SU-DHL-6 (cell line): ENCODE results near the gene RGPD3.
"Not testable (repeated sequence)": the region's sequence is repeated elsewhere in the genome, so short reads cannot be mapped to it uniquely, and the experiment has no call there.

Experiments used
- H2AFZ ChIP-seq: fragments of 200-600 bp; sonication (generic); 2 replicates; pipeline ENCODE4 v1.6.1; 2014; ENCODE audit warnings: low read depth, mild to moderate bottlenecking, moderate library complexity, mixed read lengths, antibody characterized with exemption, low read length; ENCODE audit not compliant: severe bottlenecking
- H3F3A ChIP-seq: fragments of 200-600 bp; shearing (Covaris generic); 2 replicates; pipeline ENCODE4 v1.6.0; 2016; ENCODE audit warnings: antibody characterized with exemption, mild to moderate bottlenecking; ENCODE audit not compliant: insufficient read depth
- H3K27ac ChIP-seq: fragments of 200-600 bp; sonication (generic); 2 replicates; pipeline ENCODE4 v1.5.1; 2016; ENCODE audit warnings: low read depth, mild to moderate bottlenecking, low read length, moderate library complexity, mixed read lengths
- H3K27me3 ChIP-seq: fragments of 200-600 bp; sonication (generic), shearing (Covaris generic); 2 replicates; pipeline ENCODE4 v1.6.0; 2014; ENCODE audit warnings: mild to moderate bottlenecking, low read length
- H3K36me3 ChIP-seq: fragments of 200-600 bp; sonication (generic); 2 replicates; pipeline ENCODE4 v1.6.1; 2014; ENCODE audit warnings: mild to moderate bottlenecking, low read length, mixed read lengths
- H3K4me2 ChIP-seq: fragments of 300-600, 200-600 bp; shearing (Covaris generic), sonication (generic); 2 replicates; pipeline ENCODE4 v1.6.0; 2014; ENCODE audit warnings: low read length, low read depth, mild to moderate bottlenecking; ENCODE audit not compliant: poor library complexity, severe bottlenecking
- H3K4me3 ChIP-seq: fragments of 200-600 bp; sonication (generic); 2 replicates; pipeline ENCODE4 v1.5.1; 2014; ENCODE audit warnings: antibody characterized with exemption, low read length, mild to moderate bottlenecking, mixed read lengths; ENCODE audit not compliant: insufficient read depth, poor library complexity, severe bottlenecking
- H3K79me2 ChIP-seq: fragments of 200-600 bp; sonication (generic); 2 replicates; pipeline ENCODE4 v1.6.1; 2014; ENCODE audit warnings: mild to moderate bottlenecking, low read length, moderate library complexity; ENCODE audit not compliant: insufficient read depth
- H3K9ac ChIP-seq: fragments of 200-600 bp; sonication (generic); 2 replicates; pipeline ENCODE4 v1.7.0; 2014; ENCODE audit warnings: mild to moderate bottlenecking, low read length
- H3K9me2 ChIP-seq: fragments of 200-600 bp; sonication (generic); replicated peaks from 2 replicates; pipeline ENCODE4 v1.6.1; 2014; ENCODE audit warnings: low read length; ENCODE audit not compliant: insufficient read depth
- H3K9me3 ChIP-seq: fragments of 200-600 bp; sonication (generic); 2 replicates; pipeline ENCODE4 v1.6.1; 2014; ENCODE audit warnings: low read length, mixed read lengths; ENCODE audit not compliant: insufficient read depth
- H4K20me1 ChIP-seq: fragments of 200-600 bp; sonication (generic); 2 replicates; pipeline ENCODE4 v1.6.1; 2014; ENCODE audit warnings: low read depth, mild to moderate bottlenecking, antibody characterized with exemption, low read length, moderate library complexity, mixed read lengths

RGPD3 gene

GRCh38 chr2:106511934-106512333, 43.7 kb upstream of the RGPD3 start:
- not testable (repeated sequence) for H2AFZ ChIP-seq, H3K79me2 ChIP-seq, H3F3A ChIP-seq, H3K27me3 ChIP-seq, H3K36me3 ChIP-seq, H3K4me3 ChIP-seq, H3K9ac ChIP-seq, H3K27ac ChIP-seq, H4K20me1 ChIP-seq, H3K9me3 ChIP-seq, H3K4me2 ChIP-seq, H3K9me2 ChIP-seq

- H3K9me2 ChIP-seq, H3F3A ChIP-seq, H4K20me1 ChIP-seq, H3K27ac ChIP-seq, H3K79me2 ChIP-seq, H3K4me3 ChIP-seq, H3K9ac ChIP-seq, H3K9me3 ChIP-seq, H3K36me3 ChIP-seq, H2AFZ ChIP-seq, H3K4me2 ChIP-seq, H3K27me3 ChIP-seq: not testable (repeated sequence)
Measured at GRCh38 chr2:106511476-106511901, 43.3 kb upstream of the RGPD3 start.

- not testable (repeated sequence) for H3K9me2 ChIP-seq, H2AFZ ChIP-seq, H3K36me3 ChIP-seq, H3K4me3 ChIP-seq, H4K20me1 ChIP-seq, H3F3A ChIP-seq, H3K4me2 ChIP-seq, H3K27ac ChIP-seq, H3K79me2 ChIP-seq, H3K9me3 ChIP-seq, H3K9ac ChIP-seq, H3K27me3 ChIP-seq
Measured at GRCh38 chr2:106510791-106511190, 42.6 kb upstream of the RGPD3 start.

GRCh38 chr2:106509374-106509770, 41.2 kb upstream of the RGPD3 start:
- H3K9me3 ChIP-seq, H3K27me3 ChIP-seq, H3K4me2 ChIP-seq, H3K79me2 ChIP-seq, H3K36me3 ChIP-seq, H3K9me2 ChIP-seq, H3K9ac ChIP-seq, H3K4me3 ChIP-seq, H3F3A ChIP-seq, H2AFZ ChIP-seq, H3K27ac ChIP-seq, H4K20me1 ChIP-seq: not testable (repeated sequence)

- not testable (repeated sequence) for H3K9me2 ChIP-seq, H3K36me3 ChIP-seq, H2AFZ ChIP-seq, H3F3A ChIP-seq, H3K27me3 ChIP-seq, H3K9me3 ChIP-seq, H3K27ac ChIP-seq, H3K79me2 ChIP-seq, H3K4me3 ChIP-seq, H3K4me2 ChIP-seq, H4K20me1 ChIP-seq, H3K9ac ChIP-seq
Measured at GRCh38 chr2:106508660-106509373, 40.6 kb upstream of the RGPD3 start.

- H3F3A ChIP-seq, H3K27me3 ChIP-seq, H3K79me2 ChIP-seq, H3K9ac ChIP-seq, H3K4me3 ChIP-seq, H3K27ac ChIP-seq, H4K20me1 ChIP-seq, H3K9me3 ChIP-seq, H3K9me2 ChIP-seq, H3K4me2 ChIP-seq, H2AFZ ChIP-seq, H3K36me3 ChIP-seq: not testable (repeated sequence)
Measured at GRCh38 chr2:106506002-106506687, 37.9 kb upstream of the RGPD3 start.

- not testable (repeated sequence) for H4K20me1 ChIP-seq
Measured at GRCh38 chr2:106504787-106505186, 36.6 kb upstream of the RGPD3 start.

GRCh38 chr2:106504192-106504591, 36.0 kb upstream of the RGPD3 start:
- not testable (repeated sequence) for H2AFZ ChIP-seq, H3K9me3 ChIP-seq, H3K27me3 ChIP-seq, H3K27ac ChIP-seq, H4K20me1 ChIP-seq, H3K9me2 ChIP-seq, H3K4me3 ChIP-seq, H3K9ac ChIP-seq, H3K79me2 ChIP-seq, H3F3A ChIP-seq, H3K36me3 ChIP-seq, H3K4me2 ChIP-seq

More at GRCh38 chr2:106504787-106505186, 36.6 kb upstream of the RGPD3 start:
- H3K36me3 ChIP-seq, H3K79me2 ChIP-seq, H3K4me3 ChIP-seq, H2AFZ ChIP-seq, H3F3A ChIP-seq, H3K9me3 ChIP-seq, H3K9ac ChIP-seq, H3K9me2 ChIP-seq, H3K27ac ChIP-seq, H3K27me3 ChIP-seq, H3K4me2 ChIP-seq: not testable (repeated sequence)
